Mononuclear cell (primary cell): Measurements from ENCODE around the gene STRIP1. TPM values are rescaled to one million over a fixed set of nuclear protein-coding genes. Genes with fewer than 3 reads are reported as not detected.
A peak's percentile ranks its signal among the peaks of the same experiment; 100 is the strongest.

Experiments
- H3K27me3 ChIP-seq: 2 replicates; pipeline ENCODE4 v1.6.0; 2011; ENCODE audit warnings: low read length, control low read depth; ENCODE audit not compliant: insufficient read depth
- H3K4me1 ChIP-seq: 2 replicates; pipeline ENCODE4 v1.5.1; 2011; ENCODE audit warnings: mild to moderate bottlenecking, low read length, control low read depth; ENCODE audit not compliant: insufficient read depth
- H3K4me3 ChIP-seq: 2 replicates; pipeline ENCODE4 v1.5.1; 2011; ENCODE audit warnings: mild to moderate bottlenecking, low read length, moderate library complexity
- H3K9me3 ChIP-seq: 2 replicates; pipeline ENCODE4 v1.5.1; 2011; ENCODE audit warnings: low read depth, mild to moderate bottlenecking, control low read depth, low read length
- total RNA-seq: library from RNA; depleted of rRNA; stranded (reverse); fragments of >200 nt; gene quantifications from one replicate; pipeline ENCODE4 v1.2.3, GENCODE V29; 2012

Gene STRIP1
- total RNA-seq, 1 donor = 49.3 TPM

GRCh38 chr1:110033421-110033820 is 1.0 kb upstream of the STRIP1 start:
- Histone ChIP-seq H3K4me3 (no peak overlapping the region), H3K9me3 (no peaks in the 10 kb centered on the region), H3K27me3 (no peaks in the 10 kb centered on the region), H3K4me1 (peaks cover 45% of the 10 kb centered on the region)

- H3K4me3 ChIP-seq = peak overlapping the region; percentile 98
Observed at GRCh38 chr1:110034040-110034450, 379 bp upstream of the STRIP1 start.

DNA sequence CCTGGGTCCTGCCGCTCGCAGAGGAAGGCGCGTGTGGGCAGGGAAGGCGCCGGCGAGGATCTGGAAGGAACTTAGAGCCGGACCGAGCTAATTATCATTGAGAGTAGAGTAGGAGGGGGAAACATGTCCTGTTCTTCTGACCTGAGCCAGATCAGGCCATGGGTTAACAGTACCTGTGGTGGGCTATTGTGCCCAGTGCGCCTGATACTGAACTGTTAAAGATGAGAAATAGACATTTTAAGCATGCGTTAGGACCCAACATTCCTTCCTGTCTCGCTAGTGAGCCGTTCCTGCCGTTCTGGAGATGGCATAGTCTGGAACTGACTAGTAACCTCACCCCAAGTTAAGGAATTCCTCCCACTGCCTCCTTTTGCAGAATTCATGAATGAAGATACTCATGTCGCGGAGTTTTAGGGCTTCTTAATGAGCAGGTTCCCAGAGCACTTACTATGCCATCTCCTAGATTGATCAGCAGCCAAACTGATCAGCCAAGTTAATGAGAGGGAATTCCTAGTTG is 870 bp downstream of the STRIP1 start:
- no peaks in the 10 kb centered on the region for H3K9me3 ChIP-seq
- peaks cover 42% of the 10 kb centered on the region for H3K4me1 ChIP-seq
- H3K27me3 ChIP-seq = no peaks in the 10 kb centered on the region
- H3K4me3 ChIP-seq = peak overlapping the region; percentile 98

More at GRCh38 chr1:110034040-110034450, 379 bp upstream of the STRIP1 start:
- H3K27me3 ChIP-seq = no peaks in the 10 kb centered on the region
- H3K4me1 ChIP-seq = peaks cover 45% of the 10 kb centered on the region
- no peaks in the 10 kb centered on the region for H3K9me3 ChIP-seq

- H3K4me1 ChIP-seq = peaks cover 26% of the 10 kb centered on the region
- no peaks in the 10 kb centered on the region for H3K27me3 ChIP-seq
- no peak overlapping the region for H3K4me3 ChIP-seq
- no peaks in the 10 kb centered on the region for H3K9me3 ChIP-seq
Observed at GRCh38 chr1:110038271-110038670, 3.8 kb downstream of the STRIP1 start.

DNA sequence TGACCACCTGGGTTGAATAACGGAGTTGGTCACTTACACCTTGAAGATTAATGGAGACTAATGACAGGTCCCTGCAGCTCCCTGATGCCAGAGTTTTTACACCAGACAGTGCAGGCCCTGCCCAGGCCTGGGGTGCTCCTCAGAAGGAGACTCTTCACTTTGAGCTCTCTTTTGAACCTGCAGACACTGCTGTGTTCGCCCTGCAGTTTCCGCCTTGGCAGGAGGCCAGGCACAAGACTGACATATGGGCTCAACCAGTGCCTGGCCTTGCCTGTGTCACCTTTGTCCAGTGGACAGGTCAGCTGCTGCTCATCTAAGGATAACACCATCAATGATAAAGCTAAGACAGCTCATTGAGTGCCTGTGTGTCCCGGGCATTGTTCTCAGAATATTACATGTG is 5.2 kb downstream of the STRIP1 start:
- H3K9me3 ChIP-seq = no peaks in the 10 kb centered on the region

GRCh38 chr1:110040548-110040947 is 6.1 kb downstream of the STRIP1 start:
- no peak overlapping the region for H3K4me3 ChIP-seq
- H3K27me3 ChIP-seq = no peaks in the 10 kb centered on the region
- no peaks in the 10 kb centered on the region for H3K9me3 ChIP-seq
- peaks cover 10% of the 10 kb centered on the region for H3K4me1 ChIP-seq

More for the DNA sequence above, 5.2 kb downstream of the STRIP1 start:
- Histone ChIP-seq H3K4me3 (no peak overlapping the region), H3K27me3 (no peaks in the 10 kb centered on the region), H3K4me1 (peaks cover 16% of the 10 kb centered on the region)

GRCh38 chr1:110043016-110043415 is 8.6 kb downstream of the STRIP1 start:
- Histone ChIP-seq H3K4me1 (no peaks in the 10 kb centered on the region), H3K9me3 (no peaks in the 10 kb centered on the region), H3K4me3 (no peak overlapping the region), H3K27me3 (no peaks in the 10 kb centered on the region)

- Histone ChIP-seq H3K4me1 (no peaks in the 10 kb centered on the region), H3K4me3 (no peak overlapping the region), H3K9me3 (no peaks in the 10 kb centered on the region), H3K27me3 (no peaks in the 10 kb centered on the region)
Observed at GRCh38 chr1:110047463-110047862, 13.0 kb downstream of the STRIP1 start.

GRCh38 chr1:110048240-110048639 is 13.8 kb downstream of the STRIP1 start:
- no peaks in the 10 kb centered on the region for H3K27me3 ChIP-seq
- no peaks in the 10 kb centered on the region for H3K4me1 ChIP-seq
- H3K4me3 ChIP-seq = no peak overlapping the region
- no peaks in the 10 kb centered on the region for H3K9me3 ChIP-seq

GRCh38 chr1:110048923-110049601 is 14.6 kb downstream of the STRIP1 start:
- Histone ChIP-seq H3K4me3 (no peak overlapping the region), H3K4me1 (no peaks in the 10 kb centered on the region), H3K9me3 (no peaks in the 10 kb centered on the region), H3K27me3 (no peaks in the 10 kb centered on the region)

GRCh38 chr1:110049801-110050601 is 15.6 kb downstream of the STRIP1 start:
- Histone ChIP-seq H3K4me1 (no peaks in the 10 kb centered on the region), H3K9me3 (no peaks in the 10 kb centered on the region), H3K4me3 (no peak overlapping the region), H3K27me3 (no peaks in the 10 kb centered on the region)

DNA sequence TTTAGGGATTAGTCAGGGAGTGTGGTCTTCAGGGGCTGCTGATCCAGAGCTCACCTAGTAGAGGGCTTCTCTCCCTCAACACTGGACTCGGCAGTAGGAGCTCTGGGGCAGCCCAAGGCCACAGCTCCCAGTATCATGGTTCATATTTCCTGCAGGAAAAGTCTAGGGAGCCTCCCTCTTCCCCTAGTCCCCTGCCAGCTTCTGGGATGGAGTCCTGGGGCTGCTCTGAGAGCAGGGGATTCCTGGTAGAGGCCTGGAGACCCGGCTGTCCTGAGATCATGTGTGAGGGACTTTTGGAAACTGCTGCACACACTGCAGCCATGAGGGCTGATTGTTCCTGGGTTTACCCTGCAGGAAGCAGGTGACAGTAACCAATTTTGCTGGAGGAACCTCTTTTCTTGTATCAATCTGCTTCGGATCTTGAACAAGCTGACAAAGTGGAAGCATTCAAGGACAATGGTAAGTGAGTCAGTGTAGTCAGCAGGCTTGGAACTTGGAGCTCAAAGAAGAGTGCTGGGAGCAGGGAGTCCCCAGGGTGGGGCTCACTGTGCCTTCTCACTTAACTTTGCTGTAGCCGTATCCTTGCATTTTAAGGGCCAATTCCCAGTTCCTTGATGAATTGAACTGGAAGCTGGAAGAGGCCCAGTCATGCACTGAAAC is 16.3 kb downstream of the STRIP1 start:
- Histone ChIP-seq H3K27me3 (no peaks in the 10 kb centered on the region), H3K4me3 (no peak overlapping the region), H3K4me1 (no peaks in the 10 kb centered on the region), H3K9me3 (no peaks in the 10 kb centered on the region)

- Histone ChIP-seq H3K4me1 (no peaks in the 10 kb centered on the region), H3K4me3 (no peak overlapping the region), H3K9me3 (no peaks in the 10 kb centered on the region), H3K27me3 (no peaks in the 10 kb centered on the region)
Observed at GRCh38 chr1:110051262-110051648, 16.8 kb downstream of the STRIP1 start.

- no peaks in the 10 kb centered on the region for H3K9me3 ChIP-seq
- H3K4me3 ChIP-seq = no peak overlapping the region
- no peaks in the 10 kb centered on the region for H3K27me3 ChIP-seq
- H3K4me1 ChIP-seq = peaks cover 4% of the 10 kb centered on the region
Observed at GRCh38 chr1:110053552-110054428, 19.4 kb downstream of the STRIP1 start.
